GM23338 (cell line): ENCODE data around the gene LDLRAD3. TPM values are rescaled to one million over a fixed set of nuclear protein-coding genes. Genes with fewer than 3 reads are reported as not detected.

Experiments
- ATAC-seq: fragments of 200-7000 bp; cut with Tn5 transposase; 3 replicates; pipeline ENCODE4 v1.9.1; 2020
- DNase-seq: peaks from one replicate; pipeline ENCODE4 v3.0.0-alpha.2; 2015; ENCODE audit warnings: low spot score
- H2AFZ ChIP-seq: fragments of 200-600 bp; sonication (generic); 2 replicates; pipeline ENCODE4 v1.8.0; 2016; ENCODE audit warnings: antibody characterized with exemption, mild to moderate bottlenecking, moderate library complexity
- H3F3A ChIP-seq: fragments of 200-600 bp; sonication (generic); replicated peaks from 2 replicates; pipeline ENCODE4 v1.8.0; 2017; ENCODE audit warnings: antibody characterized with exemption, mixed run types, low read depth
- H3K27ac ChIP-seq: fragments of 200-600 bp; sonication (generic); 2 replicates; pipeline ENCODE4 v1.6.1; 2016; ENCODE audit warnings: low read depth
- H3K27me3 ChIP-seq: fragments of 200-600 bp; sonication (generic); 2 replicates; pipeline ENCODE4 v1.8.0; 2016; ENCODE audit warnings: mild to moderate bottlenecking, mixed run types, moderate library complexity; ENCODE audit not compliant: insufficient read depth
- H3K36me3 ChIP-seq: fragments of 200-600 bp; sonication (generic); 2 replicates; pipeline ENCODE4 v1.8.0; 2016; ENCODE audit warnings: mild to moderate bottlenecking; ENCODE audit not compliant: insufficient read depth
- H3K4me1 ChIP-seq: fragments of 200-600 bp; sonication (generic); 2 replicates; pipeline ENCODE4 v1.8.0; 2016; ENCODE audit warnings: mild to moderate bottlenecking, moderate library complexity; ENCODE audit not compliant: insufficient read depth
- H3K4me2 ChIP-seq: fragments of 200-600 bp; sonication (generic); 2 replicates; pipeline ENCODE4 v1.7.1; 2017; ENCODE audit warnings: mixed run types
- H3K4me3 ChIP-seq: fragments of 200-600 bp; sonication (generic); 2 replicates; pipeline ENCODE4 v1.6.1; 2016; ENCODE audit warnings: mixed run types
- H3K79me2 ChIP-seq: fragments of 200-600 bp; sonication (generic); replicated peaks from 2 replicates; pipeline ENCODE4 v1.8.0; 2017; ENCODE audit warnings: mild to moderate bottlenecking; ENCODE audit not compliant: insufficient read depth
- H3K9me2 ChIP-seq: fragments of 200-600 bp; sonication (generic); 2 replicates; pipeline ENCODE4 v1.8.0; 2017; ENCODE audit not compliant: insufficient read depth
- H4K20me1 ChIP-seq: fragments of 200-600 bp; sonication (generic); replicated peaks from 2 replicates; pipeline ENCODE4 v1.8.0; 2017; ENCODE audit warnings: mild to moderate bottlenecking; ENCODE audit not compliant: insufficient read depth
- H3K27ac Mint-ChIP-seq: 2 replicates; pipeline ENCODE4 v1.8.0; 2020; ENCODE audit warnings: inconsistent platforms, mild to moderate bottlenecking, moderate library complexity, mixed read lengths
- H3K27me3 Mint-ChIP-seq: 3 replicates; pipeline ENCODE4 v1.8.0; 2022; ENCODE audit warnings: low read depth, mild to moderate bottlenecking, moderate library complexity, mixed read lengths, inconsistent platforms; ENCODE audit not compliant: insufficient read depth, poor library complexity
- H3K36me3 Mint-ChIP-seq: 3 replicates; pipeline ENCODE4 v1.8.0; 2021; ENCODE audit warnings: low read depth, mild to moderate bottlenecking, inconsistent platforms, moderate library complexity, mixed read lengths
- H3K4me1 Mint-ChIP-seq: 3 replicates; pipeline ENCODE4 v1.8.0; 2020; ENCODE audit warnings: mild to moderate bottlenecking, inconsistent platforms, mixed read lengths
- H3K4me3 Mint-ChIP-seq: 3 replicates; pipeline ENCODE4 v1.8.0; 2021; ENCODE audit warnings: moderate library complexity, mild to moderate bottlenecking, inconsistent platforms, mixed read lengths
- H3K9me3 Mint-ChIP-seq: 3 replicates; pipeline ENCODE4 v1.8.0; 2020; ENCODE audit warnings: moderate library complexity, mild to moderate bottlenecking, inconsistent platforms, mixed read lengths
- EZH2 ChIP-seq: fragments of 200-600 bp; sonication (generic); IDR thresholded peaks from one replicate; pipeline ENCODE4 v1.8.0; 2017; ENCODE audit warnings: antibody characterized with exemption, mild to moderate bottlenecking, low read depth; ENCODE audit not compliant: unreplicated experiment
- EZH2phosphoT487 ChIP-seq: fragments of 200-600 bp; sonication (generic); IDR thresholded peaks from one replicate; pipeline ENCODE4 v1.8.1; 2018; ENCODE audit warnings: antibody characterized with exemption; ENCODE audit not compliant: unreplicated experiment
- JUNB ChIP-seq: IDR thresholded peaks from one replicate; pipeline ENCODE4 v1.6.1; 2016; ENCODE audit warnings: antibody characterized with exemption; ENCODE audit not compliant: unreplicated experiment
- NANOG ChIP-seq: IDR thresholded peaks from 2 replicates; pipeline ENCODE4 v1.6.1; 2016; ENCODE audit warnings: antibody characterized with exemption, borderline replicate concordance
- POLR2AphosphoS5 ChIP-seq: IDR thresholded peaks from 2 replicates; pipeline ENCODE4 v1.6.1; 2016; ENCODE audit warnings: antibody characterized with exemption, low read depth
- STAT1 ChIP-seq: IDR thresholded peaks from one replicate; pipeline ENCODE4 v1.6.1; 2016; ENCODE audit warnings: antibody characterized with exemption; ENCODE audit not compliant: unreplicated experiment
- ZNF114 ChIP-seq: fragments of 250-450 bp; sonication (Bioruptor Pico); IDR thresholded peaks from 2 replicates; pipeline ENCODE4 v1.5.0; 2020; ENCODE audit warnings: mild to moderate bottlenecking, moderate library complexity
- ZNF331 ChIP-seq: fragments of 250-450 bp; sonication (Bioruptor Pico); IDR thresholded peaks from 2 replicates; pipeline ENCODE4 v1.5.0; 2020; ENCODE audit warnings: low read depth, mild to moderate bottlenecking, moderate library complexity
- ZNF462 ChIP-seq: fragments of 250-450 bp; sonication (Bioruptor Pico); IDR thresholded peaks from 2 replicates; pipeline ENCODE4 v1.5.0; 2020; ENCODE audit warnings: mild to moderate bottlenecking, moderate library complexity
- polyA plus RNA-seq: library from polyadenylated mRNA; unstranded; fragments of >200 nt; fragmentation: Nextera tagmentation; extraction: Ambion mirVana; gene quantifications from 2 replicates; pipeline ENCODE4 v1.2.1, GENCODE V29; 2016
- total RNA-seq: library from RNA; depleted of rRNA; stranded (reverse); fragments of >200 nt; shearing (Covaris generic); gene quantifications from 2 replicates; pipeline ENCODE4 v1.2.3, GENCODE V29; 2014
- TF ChIP-seq, protein P1 (sequence below): IDR thresholded peaks from one replicate; pipeline ENCODE4 v1.6.1; 2018; ENCODE audit warnings: antibody characterized with exemption; ENCODE audit not compliant: unreplicated experiment
- TF ChIP-seq, protein P2 (sequence below): IDR thresholded peaks from 2 replicates; pipeline ENCODE4 v1.6.1; 2016; ENCODE audit warnings: antibody characterized with exemption

The LDLRAD3 gene
- total and polyA plus RNA-seq, 2 experiments from 2014 or later, result 8.5 to 19.4 TPM

- TF ChIP-seq, protein P1, sequence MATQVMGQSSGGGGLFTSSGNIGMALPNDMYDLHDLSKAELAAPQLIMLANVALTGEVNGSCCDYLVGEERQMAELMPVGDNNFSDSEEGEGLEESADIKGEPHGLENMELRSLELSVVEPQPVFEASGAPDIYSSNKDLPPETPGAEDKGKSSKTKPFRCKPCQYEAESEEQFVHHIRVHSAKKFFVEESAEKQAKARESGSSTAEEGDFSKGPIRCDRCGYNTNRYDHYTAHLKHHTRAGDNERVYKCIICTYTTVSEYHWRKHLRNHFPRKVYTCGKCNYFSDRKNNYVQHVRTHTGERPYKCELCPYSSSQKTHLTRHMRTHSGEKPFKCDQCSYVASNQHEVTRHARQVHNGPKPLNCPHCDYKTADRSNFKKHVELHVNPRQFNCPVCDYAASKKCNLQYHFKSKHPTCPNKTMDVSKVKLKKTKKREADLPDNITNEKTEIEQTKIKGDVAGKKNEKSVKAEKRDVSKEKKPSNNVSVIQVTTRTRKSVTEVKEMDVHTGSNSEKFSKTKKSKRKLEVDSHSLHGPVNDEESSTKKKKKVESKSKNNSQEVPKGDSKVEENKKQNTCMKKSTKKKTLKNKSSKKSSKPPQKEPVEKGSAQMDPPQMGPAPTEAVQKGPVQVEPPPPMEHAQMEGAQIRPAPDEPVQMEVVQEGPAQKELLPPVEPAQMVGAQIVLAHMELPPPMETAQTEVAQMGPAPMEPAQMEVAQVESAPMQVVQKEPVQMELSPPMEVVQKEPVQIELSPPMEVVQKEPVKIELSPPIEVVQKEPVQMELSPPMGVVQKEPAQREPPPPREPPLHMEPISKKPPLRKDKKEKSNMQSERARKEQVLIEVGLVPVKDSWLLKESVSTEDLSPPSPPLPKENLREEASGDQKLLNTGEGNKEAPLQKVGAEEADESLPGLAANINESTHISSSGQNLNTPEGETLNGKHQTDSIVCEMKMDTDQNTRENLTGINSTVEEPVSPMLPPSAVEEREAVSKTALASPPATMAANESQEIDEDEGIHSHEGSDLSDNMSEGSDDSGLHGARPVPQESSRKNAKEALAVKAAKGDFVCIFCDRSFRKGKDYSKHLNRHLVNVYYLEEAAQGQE, result no peak
- TF ChIP-seq JUNB (no peak), EZH2phosphoT487 (no peak), STAT1 (no peak), EZH2 (no peak)
Measured at GRCh38 chr11:36160091-36160490, 216.2 kb downstream of the LDLRAD3 start (continued).

DNA sequence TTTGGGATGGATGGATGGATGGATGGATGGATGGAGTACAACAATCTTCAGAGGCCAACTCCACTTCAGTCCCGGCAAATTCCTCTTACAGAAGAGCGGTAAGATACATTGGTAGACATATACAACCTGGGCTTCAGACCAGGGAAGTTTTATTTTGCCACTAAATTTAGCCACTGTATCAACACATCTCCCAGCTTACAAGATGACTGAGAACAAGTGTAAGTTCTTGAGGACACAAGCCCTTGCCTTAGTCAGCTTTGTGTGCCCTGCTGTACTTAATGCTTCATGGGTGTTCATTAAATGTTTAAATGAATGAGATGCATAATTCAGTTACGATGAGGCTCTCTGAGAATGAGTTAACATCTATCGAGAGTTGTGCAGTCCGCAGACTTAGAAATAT, 217.7 kb downstream of the LDLRAD3 start:
- Mint-ChIP-seq H3K4me3 (no peak overlapping the region), H3K4me1 (peaks cover 22% of the 10 kb centered on the region; the same call in 2 of the 3 replicates), H3K27me3 (no peaks in the 10 kb centered on the region), H3K36me3 (no peaks in the 10 kb centered on the region), H3K27ac (no peak overlapping the region), H3K9me3 (no peaks in the 10 kb centered on the region)
- no peaks in the 10 kb centered on the region for H3K79me2 ChIP-seq
- H3K4me3 ChIP-seq, result no peak overlapping the region
- H3K4me2 ChIP-seq, result no peak overlapping the region
- H3K27me3 ChIP-seq, result no peaks in the 10 kb centered on the region
- no peaks in the 10 kb centered on the region for H3F3A ChIP-seq
- no peak for DNase-seq
- H3K36me3 ChIP-seq, result no peaks in the 10 kb centered on the region
- H4K20me1 ChIP-seq, result peaks cover 4% of the 10 kb centered on the region; the same call in 1 of the 2 replicates
- H2AFZ ChIP-seq, result no peak overlapping the region
- H3K9me2 ChIP-seq, result no peaks in the 10 kb centered on the region
- no peak overlapping the region for H3K27ac ChIP-seq
- no peak for ATAC-seq
- H3K4me1 ChIP-seq, result no peaks in the 10 kb centered on the region
- TF ChIP-seq, protein P1, result no peak
- TF ChIP-seq ZNF331 (CRISPR knock-in tag) (no peak), JUNB (no peak), ZNF462 (CRISPR knock-in tag) (no peak), EZH2 (no peak), ZNF114 (CRISPR knock-in tag) (no peak), EZH2phosphoT487 (no peak), POLR2AphosphoS5 (no peak), NANOG (no peak)
- TF ChIP-seq, protein P2, sequence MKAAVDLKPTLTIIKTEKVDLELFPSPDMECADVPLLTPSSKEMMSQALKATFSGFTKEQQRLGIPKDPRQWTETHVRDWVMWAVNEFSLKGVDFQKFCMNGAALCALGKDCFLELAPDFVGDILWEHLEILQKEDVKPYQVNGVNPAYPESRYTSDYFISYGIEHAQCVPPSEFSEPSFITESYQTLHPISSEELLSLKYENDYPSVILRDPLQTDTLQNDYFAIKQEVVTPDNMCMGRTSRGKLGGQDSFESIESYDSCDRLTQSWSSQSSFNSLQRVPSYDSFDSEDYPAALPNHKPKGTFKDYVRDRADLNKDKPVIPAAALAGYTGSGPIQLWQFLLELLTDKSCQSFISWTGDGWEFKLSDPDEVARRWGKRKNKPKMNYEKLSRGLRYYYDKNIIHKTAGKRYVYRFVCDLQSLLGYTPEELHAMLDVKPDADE, result no peak
